B cell (primary cell): ENCODE data around the gene PRR11.
"Not testable (repeated sequence)": the region's sequence is repeated elsewhere in the genome, so short reads cannot be mapped to it uniquely, and the experiment has no call there.

Experiments
- EZH2 ChIP-seq: IDR thresholded peaks from 2 replicates; pipeline ENCODE4 v1.6.1; 2012; ENCODE audit warnings: borderline replicate concordance, low read depth, mild to moderate bottlenecking, moderate library complexity, low read length; ENCODE audit not compliant: insufficient read depth, poor library complexity, severe bottlenecking
- TF ChIP-seq, protein P1 (sequence below): fragments of 200-600 bp; IDR thresholded peaks from one replicate; pipeline ENCODE4 v1.8.0; 2022; ENCODE audit warnings: antibody characterized with exemption, mild to moderate bottlenecking

DNA sequence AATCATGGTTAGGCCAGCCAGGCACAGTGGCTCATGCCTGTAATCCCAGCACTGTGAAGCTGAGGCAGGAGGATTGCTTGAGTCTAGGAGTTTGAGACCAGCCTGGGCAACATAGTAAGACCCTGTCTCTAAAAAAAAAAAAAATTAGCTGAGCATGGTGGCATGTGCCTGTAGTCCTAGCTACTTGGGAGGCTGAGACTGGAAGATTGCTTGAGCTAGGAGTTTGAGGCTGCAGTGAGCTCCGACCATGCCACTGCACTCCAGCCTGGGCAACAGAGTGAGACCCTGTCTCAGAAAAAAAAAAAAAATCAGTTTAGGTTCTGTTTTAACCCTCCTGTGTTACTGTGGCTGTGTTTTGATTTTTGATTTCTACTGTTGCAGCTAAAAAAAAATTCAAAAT is 73.0 kb downstream of the PRR11 start:
- TF ChIP-seq, protein P1, sequence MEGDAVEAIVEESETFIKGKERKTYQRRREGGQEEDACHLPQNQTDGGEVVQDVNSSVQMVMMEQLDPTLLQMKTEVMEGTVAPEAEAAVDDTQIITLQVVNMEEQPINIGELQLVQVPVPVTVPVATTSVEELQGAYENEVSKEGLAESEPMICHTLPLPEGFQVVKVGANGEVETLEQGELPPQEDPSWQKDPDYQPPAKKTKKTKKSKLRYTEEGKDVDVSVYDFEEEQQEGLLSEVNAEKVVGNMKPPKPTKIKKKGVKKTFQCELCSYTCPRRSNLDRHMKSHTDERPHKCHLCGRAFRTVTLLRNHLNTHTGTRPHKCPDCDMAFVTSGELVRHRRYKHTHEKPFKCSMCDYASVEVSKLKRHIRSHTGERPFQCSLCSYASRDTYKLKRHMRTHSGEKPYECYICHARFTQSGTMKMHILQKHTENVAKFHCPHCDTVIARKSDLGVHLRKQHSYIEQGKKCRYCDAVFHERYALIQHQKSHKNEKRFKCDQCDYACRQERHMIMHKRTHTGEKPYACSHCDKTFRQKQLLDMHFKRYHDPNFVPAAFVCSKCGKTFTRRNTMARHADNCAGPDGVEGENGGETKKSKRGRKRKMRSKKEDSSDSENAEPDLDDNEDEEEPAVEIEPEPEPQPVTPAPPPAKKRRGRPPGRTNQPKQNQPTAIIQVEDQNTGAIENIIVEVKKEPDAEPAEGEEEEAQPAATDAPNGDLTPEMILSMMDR = not testable (repeated sequence)
- TF ChIP-seq EZH2 = not testable (repeated sequence)
